Ovary (tissue), 3 donors: Measurements from ENCODE around the gene NUDT9.

Experiments used
- CTCF ChIP-seq, 3 donors: fragments of 450-650 bp in 2 of 3; fragments of 200-600 bp in 1 of 3; IDR thresholded peaks; one replicate each; pipeline versions ENCODE4 v1.5.1 to v1.8.0; 2016 to 2022; ENCODE audit warnings: antibody characterized with exemption in 3 of 3, mild to moderate bottlenecking in 1 of 3
- POLR2A ChIP-seq: fragments of 450-650 bp; IDR thresholded peaks from one replicate; pipeline ENCODE4 v1.6.1; 2017; ENCODE audit warnings: antibody characterized with exemption, mild to moderate bottlenecking, moderate library complexity
- donor health status: DM: no; HTN: no; CAD: no.

- TF ChIP-seq POLR2A, result no peak
- no peak for TF ChIP-seq CTCF (IDR thresholded peaks at IDR 0.05)
Observed at GRCh38 chr4:87502580-87503238, 80.3 kb downstream of the NUDT9 start.
